Stimulated activated CD4-positive, alpha-beta T cell treated with anti-CD3 and anti-CD28 coated beads, Interleukin-2, amount 100 ng/mL, for 4 hours (primary cell): ENCODE measurements around the gene ADAMTS8.

ENCODE experiments used
- DNase-seq: peaks from one replicate; pipeline ENCODE4 v3.0.0-alpha.2; 2020; ENCODE audit warnings: low read depth

ADAMTS8 gene

GRCh38 chr11:130428316-130429119, at the start of gene ADAMTS8:
Gene ADAMTS8, minus strand, starts transcription at chr11:130428609. Its CDS starts 323 bp downstream, at chr11:130428286.
- DNase-seq, result no peak

- DNase-seq, result no peak
These were observed 49.3 kb upstream of the ADAMTS8 start for GRCh38 chr11:130477586-130478203.

- no peak for DNase-seq
These were observed 48.6 kb upstream of the ADAMTS8 start for GRCh38 chr11:130476922-130477491.

GRCh38 chr11:130476200-130476921, 48.0 kb upstream of the ADAMTS8 start:
- DNase-seq, result no peak

GRCh38 chr11:130475426-130476053, 47.1 kb upstream of the ADAMTS8 start:
- no peak for DNase-seq

GRCh38 chr11:130474637-130475400, 46.4 kb upstream of the ADAMTS8 start:
- DNase-seq, result no peak

- DNase-seq, result no peak
These were observed 45.5 kb upstream of the ADAMTS8 start for GRCh38 chr11:130473795-130474377.

- DNase-seq, result no peak
These were observed 44.8 kb upstream of the ADAMTS8 start for GRCh38 chr11:130473056-130473794.

- no peak for DNase-seq
These were observed 44.1 kb upstream of the ADAMTS8 start for GRCh38 chr11:130472434-130472961.

- no peak for DNase-seq
These were observed 43.5 kb upstream of the ADAMTS8 start for GRCh38 chr11:130471731-130472433.

GRCh38 chr11:130470832-130471706, 42.7 kb upstream of the ADAMTS8 start:
- no peak for DNase-seq

- DNase-seq, result no peak
These were observed 40.8 kb upstream of the ADAMTS8 start for GRCh38 chr11:130469181-130469580.

- no peak for DNase-seq
These were observed 38.9 kb upstream of the ADAMTS8 start for GRCh38 chr11:130467116-130467900.

- no peak for DNase-seq
These were observed 36.9 kb upstream of the ADAMTS8 start for GRCh38 chr11:130465263-130465662.

- no peak for DNase-seq
These were observed 35.9 kb upstream of the ADAMTS8 start for GRCh38 chr11:130464291-130464812.

- DNase-seq, result no peak
These were observed 34.5 kb upstream of the ADAMTS8 start for GRCh38 chr11:130462931-130463330.
